ENCODE results near the gene KRTAP12-1.
"Not testable (repeated sequence)": the region's sequence is repeated elsewhere in the genome, so short reads cannot be mapped to it uniquely, and the experiment has no call there.

The KRTAP12-1 gene

DNA sequence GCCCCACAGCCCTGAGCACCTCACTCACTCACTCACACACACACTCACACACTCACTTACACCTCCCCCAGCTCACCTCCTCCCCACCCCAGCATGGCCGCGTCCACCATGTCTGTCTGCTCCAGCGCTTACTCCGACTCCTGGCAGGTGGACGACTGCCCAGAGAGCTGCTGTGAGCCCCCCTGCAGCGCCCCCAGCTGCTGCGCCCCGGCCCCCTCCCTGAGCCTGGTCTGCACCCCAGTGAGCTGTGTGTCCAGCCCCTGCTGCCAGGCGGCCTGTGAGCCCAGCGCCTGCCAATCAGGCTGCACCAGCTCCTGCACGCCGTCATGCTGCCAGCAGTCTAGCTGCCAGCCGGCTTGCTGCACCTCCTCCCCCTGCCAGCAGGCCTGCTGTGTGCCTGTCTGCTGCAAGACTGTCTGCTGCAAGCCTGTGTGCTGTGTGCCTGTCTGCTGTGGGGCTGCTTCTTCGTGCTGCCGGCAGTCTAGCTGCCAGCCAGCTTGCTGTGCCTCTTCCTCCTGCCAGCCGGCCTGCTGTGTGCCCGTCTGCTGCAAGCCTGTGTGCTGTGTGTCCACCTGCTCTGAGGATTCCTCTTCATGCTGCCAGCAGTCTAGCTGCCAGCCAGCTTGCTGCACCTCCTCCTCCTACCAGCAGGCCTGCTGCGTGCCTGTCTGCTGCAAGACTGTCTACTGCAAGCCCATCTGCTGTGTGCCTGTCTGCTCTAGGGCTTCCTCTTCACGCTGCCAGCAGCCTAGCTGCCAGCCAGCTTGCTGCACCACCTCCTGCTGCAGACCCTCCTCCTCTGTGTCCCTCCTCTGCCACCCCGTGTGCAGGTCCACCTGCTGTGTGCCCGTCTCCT, 35.4 kb downstream of the KRTAP12-1 start, which contains the start of gene KRTAP10-11:
KRTAP10-11 (plus strand) TSS at position 49 of the 856 bp plus-strand sequence; CDS start at position 94, 45 bp downstream.
- TF ChIP-seq CEBPB (IDR thresholded peaks at IDR 0.05); EP300 (IDR thresholded peaks at IDR 0.05; ENCODE audit: borderline replicate concordance); RAD21 (IDR thresholded peaks at IDR 0.05; ENCODE audit: low read depth): not testable (repeated sequence)

GRCh38 chr21:44644878-44645277, 37.1 kb downstream of the KRTAP12-1 start:
- TF ChIP-seq CEBPB (IDR thresholded peaks at IDR 0.05), result no peak
- TF ChIP-seq EGR1 (IDR thresholded peaks at IDR 0.05), result no peak
- TF ChIP-seq TEAD4 (IDR thresholded peaks at IDR 0.05), result no peak
- TF ChIP-seq TCF12 (IDR thresholded peaks at IDR 0.05; ENCODE audit: low read depth), result no peak
- no peak for TF ChIP-seq FOXM1 (IDR thresholded peaks at IDR 0.05; ENCODE audit: borderline replicate concordance, low read depth)
- TF ChIP-seq CREB1 (IDR thresholded peaks at IDR 0.05; ENCODE audit: low read depth), result no peak
- no peak for TF ChIP-seq TAF1 (IDR thresholded peaks at IDR 0.05; ENCODE audit: low read depth)
- no peak for TF ChIP-seq YY1 (IDR thresholded peaks at IDR 0.05; ENCODE audit: low read depth)
- no peak for TF ChIP-seq NFIC (IDR thresholded peaks at IDR 0.05)
- TF ChIP-seq EP300 (IDR thresholded peaks at IDR 0.05; ENCODE audit: borderline replicate concordance), result no peak
- TF ChIP-seq, protein P1, sequence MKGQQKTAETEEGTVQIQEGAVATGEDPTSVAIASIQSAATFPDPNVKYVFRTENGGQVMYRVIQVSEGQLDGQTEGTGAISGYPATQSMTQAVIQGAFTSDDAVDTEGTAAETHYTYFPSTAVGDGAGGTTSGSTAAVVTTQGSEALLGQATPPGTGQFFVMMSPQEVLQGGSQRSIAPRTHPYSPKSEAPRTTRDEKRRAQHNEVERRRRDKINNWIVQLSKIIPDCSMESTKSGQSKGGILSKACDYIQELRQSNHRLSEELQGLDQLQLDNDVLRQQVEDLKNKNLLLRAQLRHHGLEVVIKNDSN (IDR thresholded peaks at IDR 0.05), result no peak
- TF ChIP-seq, protein P2, sequence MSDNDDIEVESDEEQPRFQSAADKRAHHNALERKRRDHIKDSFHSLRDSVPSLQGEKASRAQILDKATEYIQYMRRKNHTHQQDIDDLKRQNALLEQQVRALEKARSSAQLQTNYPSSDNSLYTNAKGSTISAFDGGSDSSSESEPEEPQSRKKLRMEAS (IDR thresholded peaks at IDR 0.05), result no peak
- no peak for TF ChIP-seq ZBTB7A (IDR thresholded peaks at IDR 0.05; ENCODE audit: low read depth)
- TF ChIP-seq RAD21 (IDR thresholded peaks at IDR 0.05; ENCODE audit: low read depth), result no peak
- TF ChIP-seq REST (IDR thresholded peaks at IDR 0.05; ENCODE audit: low read depth), result no peak

- TF ChIP-seq, protein P1 (IDR thresholded peaks at IDR 0.05), result no peak
These were observed 38.1 kb downstream of the KRTAP12-1 start for GRCh38 chr21:44643741-44644310.

DNA sequence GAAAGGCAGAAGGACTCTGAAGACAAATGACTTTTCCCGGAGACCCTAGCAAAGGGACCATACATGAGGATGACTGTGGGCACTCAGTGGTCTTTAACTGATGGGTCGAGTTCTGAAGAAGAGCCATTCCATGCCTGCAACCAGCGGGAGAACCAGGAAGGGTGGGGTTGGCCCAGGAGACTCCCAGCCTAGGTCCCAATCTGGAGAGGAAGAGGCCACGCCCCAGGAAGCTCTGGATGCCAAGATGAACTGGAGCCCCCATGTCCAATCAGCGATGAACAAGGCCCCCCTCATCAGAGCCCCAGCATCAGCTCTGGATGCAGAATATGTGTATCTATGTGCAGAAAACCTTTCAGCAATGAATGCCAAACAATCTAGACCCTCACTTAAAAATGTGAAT, 41.2 kb downstream of the KRTAP12-1 start:
- no peak for TF ChIP-seq YY1 (IDR thresholded peaks at IDR 0.05; ENCODE audit: low read depth)
- TF ChIP-seq TEAD4 (IDR thresholded peaks at IDR 0.05), result no peak

- TF ChIP-seq EGR1 (IDR thresholded peaks at IDR 0.05) (no peak), RAD21 (IDR thresholded peaks at IDR 0.05; ENCODE audit: low read depth) (no peak), CREB1 (IDR thresholded peaks at IDR 0.05; ENCODE audit: low read depth) (no peak), NFIC (IDR thresholded peaks at IDR 0.05) (no peak), TAF1 (IDR thresholded peaks at IDR 0.05; ENCODE audit: low read depth) (no peak), ZBTB7A (IDR thresholded peaks at IDR 0.05; ENCODE audit: low read depth) (no peak), TEAD4 (IDR thresholded peaks at IDR 0.05) (no peak)
- TF ChIP-seq, protein P1 (IDR thresholded peaks at IDR 0.05), result no peak
These were observed 42.7 kb downstream of the KRTAP12-1 start for GRCh38 chr21:44639331-44639655.

DNA sequence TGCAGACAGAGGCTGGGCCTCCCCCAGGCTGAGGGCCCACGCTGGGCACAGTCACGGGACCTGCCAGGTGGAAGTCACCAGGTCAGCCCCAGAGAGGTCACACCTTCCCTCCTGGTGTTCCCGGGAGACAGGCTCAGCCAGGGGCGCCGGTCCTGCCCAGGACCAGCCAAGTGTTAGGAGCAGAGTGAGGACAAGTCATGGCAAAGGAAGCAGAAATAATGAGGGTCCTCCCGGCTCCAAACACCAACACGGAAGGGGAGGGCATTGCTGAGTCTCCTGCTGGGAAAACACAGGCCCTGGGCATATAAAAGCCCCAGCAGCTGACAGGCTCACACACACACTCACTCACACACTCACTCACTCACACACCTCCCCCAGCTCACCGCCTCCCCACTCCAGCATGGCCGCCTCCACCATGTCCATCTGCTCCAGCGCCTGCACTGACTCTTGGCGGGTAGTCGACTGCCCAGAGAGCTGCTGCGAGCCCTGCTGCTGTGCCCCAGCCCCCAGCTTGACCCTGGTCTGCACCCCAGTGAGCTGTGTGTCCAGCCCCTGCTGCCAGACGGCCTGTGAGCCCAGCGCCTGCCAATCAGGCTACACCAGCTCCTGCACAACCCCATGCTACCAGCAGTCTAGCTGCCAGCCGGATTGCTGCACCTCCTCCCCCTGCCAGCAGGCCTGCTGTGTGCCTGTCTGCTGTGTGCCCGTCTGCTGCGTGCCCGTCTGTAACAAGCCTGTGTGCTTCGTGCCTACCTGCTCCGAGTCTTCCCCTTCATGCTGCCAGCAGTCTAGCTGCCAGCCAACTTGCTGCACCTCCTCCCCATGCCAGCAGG, 44.7 kb downstream of the KRTAP12-1 start, which contains the start of gene KRTAP10-10:
KRTAP10-10 (plus strand) TSS at position 339 of the 833 bp plus-strand sequence; CDS start at position 401, 62 bp downstream.
- TF ChIP-seq CREB1 (IDR thresholded peaks at IDR 0.05; ENCODE audit: low read depth), result no peak
- TF ChIP-seq EGR1 (IDR thresholded peaks at IDR 0.05), result no peak
- TF ChIP-seq, protein P1 (IDR thresholded peaks at IDR 0.05), result no peak
- TF ChIP-seq, protein P2 (IDR thresholded peaks at IDR 0.05), result no peak
- TF ChIP-seq YY1 (IDR thresholded peaks at IDR 0.05; ENCODE audit: low read depth), result no peak
- no peak for TF ChIP-seq ZBTB7A (IDR thresholded peaks at IDR 0.05; ENCODE audit: low read depth)
- no peak for TF ChIP-seq TEAD4 (IDR thresholded peaks at IDR 0.05)
- TF ChIP-seq TAF1 (IDR thresholded peaks at IDR 0.05; ENCODE audit: low read depth), result no peak
- no peak for TF ChIP-seq REST (IDR thresholded peaks at IDR 0.05; ENCODE audit: low read depth)
- no peak for TF ChIP-seq TCF12 (IDR thresholded peaks at IDR 0.05; ENCODE audit: low read depth)
- TF ChIP-seq CEBPB (IDR thresholded peaks at IDR 0.05), result no peak
- TF ChIP-seq RAD21 (IDR thresholded peaks at IDR 0.05; ENCODE audit: low read depth), result no peak
- TF ChIP-seq FOXM1 (IDR thresholded peaks at IDR 0.05; ENCODE audit: borderline replicate concordance, low read depth), result no peak
- TF ChIP-seq EP300 (IDR thresholded peaks at IDR 0.05; ENCODE audit: borderline replicate concordance), result no peak
- no peak for TF ChIP-seq NFIC (IDR thresholded peaks at IDR 0.05)

All from Ishikawa (cell line).